Measurements from ENCODE around the gene MYO3B.

Gene MYO3B

GRCh38 chr2:170647741-170648436 is 469.9 kb downstream of the MYO3B start:
- Histone ChIP-seq H3K9ac (ENCODE audit: insufficient read length) (no peak overlapping the region), H3K27ac (no peak overlapping the region), H3K9me3 (ENCODE audit: low read depth, low read length) (no peaks in the 10 kb centered on the region), H3K4me3 (no peak overlapping the region), H3K36me3 (ENCODE audit: insufficient read depth, low read length) (no peaks in the 10 kb centered on the region)
- TF ChIP-seq FOXP2 (optimal IDR thresholded peaks at IDR 0.05; ENCODE audit: control extremely low read depth, extremely low read length, insufficient read depth) (no peak), EZH2 (IDR thresholded peaks at IDR 0.05) (no peak), POLR2AphosphoS5 (IDR thresholded peaks at IDR 0.05; ENCODE audit: borderline replicate concordance, low read depth, low read length) (no peak)
- DNase-seq (ENCODE audit: low read depth, low spot score) = no peak

- H3K9me3 ChIP-seq (ENCODE audit: low read depth, low read length) = no peaks in the 10 kb centered on the region
- H3K4me3 ChIP-seq = no peak overlapping the region
- no peak overlapping the region for H3K9ac ChIP-seq (ENCODE audit: insufficient read length)
- no peak overlapping the region for H3K27ac ChIP-seq
- TF ChIP-seq EZH2 (IDR thresholded peaks at IDR 0.05) (no peak), FOXP2 (optimal IDR thresholded peaks at IDR 0.05; ENCODE audit: control extremely low read depth, extremely low read length, insufficient read depth) (no peak), POLR2AphosphoS5 (IDR thresholded peaks at IDR 0.05; ENCODE audit: borderline replicate concordance, low read depth, low read length) (no peak)
- H3K36me3 ChIP-seq (ENCODE audit: insufficient read depth, low read length) = no peaks in the 10 kb centered on the region
- no peak for DNase-seq (ENCODE audit: low read depth, low spot score)
Measured at GRCh38 chr2:170651624-170652325, 473.8 kb downstream of the MYO3B start.

- no peak for DNase-seq (ENCODE audit: low read depth, low spot score)
- no peak overlapping the region for H3K4me3 ChIP-seq
- TF ChIP-seq FOXP2 (optimal IDR thresholded peaks at IDR 0.05; ENCODE audit: control extremely low read depth, extremely low read length, insufficient read depth) = no peak
- no peak for TF ChIP-seq EZH2 (IDR thresholded peaks at IDR 0.05)
- no peak for TF ChIP-seq POLR2AphosphoS5 (IDR thresholded peaks at IDR 0.05; ENCODE audit: borderline replicate concordance, low read depth, low read length)
- no peak overlapping the region for H3K27ac ChIP-seq
- no peaks in the 10 kb centered on the region for H3K36me3 ChIP-seq (ENCODE audit: insufficient read depth, low read length)
- no peaks in the 10 kb centered on the region for H3K9me3 ChIP-seq (ENCODE audit: low read depth, low read length)
- H3K9ac ChIP-seq (ENCODE audit: insufficient read length) = no peak overlapping the region
Measured at GRCh38 chr2:170652637-170653417, 474.9 kb downstream of the MYO3B start.

DNA sequence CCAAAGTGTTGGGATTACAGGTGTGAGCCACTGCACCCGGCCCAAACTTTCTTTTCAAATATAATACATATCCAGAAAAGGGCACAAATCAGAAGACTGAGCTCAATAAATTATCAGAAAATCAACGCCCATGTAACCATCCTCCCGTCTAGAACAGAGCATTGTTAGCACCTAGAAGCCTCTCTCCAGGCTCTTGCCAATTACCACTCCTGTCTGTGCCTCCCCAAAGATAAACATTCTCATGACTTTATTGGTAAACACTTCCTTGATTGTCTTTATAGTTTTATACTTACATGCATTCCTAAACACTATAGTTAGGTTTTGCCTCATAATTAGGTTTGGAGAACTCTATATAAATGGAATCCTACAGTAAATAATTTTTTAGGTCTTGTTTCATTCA is 478.7 kb downstream of the MYO3B start:
- Histone ChIP-seq H3K27ac (no peak overlapping the region), H3K36me3 (ENCODE audit: insufficient read depth, low read length) (no peaks in the 10 kb centered on the region), H3K9me3 (ENCODE audit: low read depth, low read length) (no peaks in the 10 kb centered on the region), H3K4me3 (no peak overlapping the region), H3K9ac (ENCODE audit: insufficient read length) (no peak overlapping the region)
- no peak for DNase-seq (ENCODE audit: low read depth, low spot score)
- TF ChIP-seq POLR2AphosphoS5 (IDR thresholded peaks at IDR 0.05; ENCODE audit: borderline replicate concordance, low read depth, low read length) (no peak), EZH2 (IDR thresholded peaks at IDR 0.05) (no peak), FOXP2 (optimal IDR thresholded peaks at IDR 0.05; ENCODE audit: control extremely low read depth, extremely low read length, insufficient read depth) (no peak)

- Histone ChIP-seq H3K4me3 (no peak overlapping the region), H3K27ac (no peak overlapping the region), H3K9me3 (ENCODE audit: low read depth, low read length) (no peaks in the 10 kb centered on the region), H3K9ac (ENCODE audit: insufficient read length) (no peak overlapping the region), H3K36me3 (ENCODE audit: insufficient read depth, low read length) (no peaks in the 10 kb centered on the region)
- no peak for TF ChIP-seq FOXP2 (optimal IDR thresholded peaks at IDR 0.05; ENCODE audit: control extremely low read depth, extremely low read length, insufficient read depth)
- TF ChIP-seq POLR2AphosphoS5 (IDR thresholded peaks at IDR 0.05; ENCODE audit: borderline replicate concordance, low read depth, low read length) = no peak
- DNase-seq (ENCODE audit: low read depth, low spot score) = no peak
Measured at GRCh38 chr2:170660409-170660808, 482.5 kb downstream of the MYO3B start.

DNA sequence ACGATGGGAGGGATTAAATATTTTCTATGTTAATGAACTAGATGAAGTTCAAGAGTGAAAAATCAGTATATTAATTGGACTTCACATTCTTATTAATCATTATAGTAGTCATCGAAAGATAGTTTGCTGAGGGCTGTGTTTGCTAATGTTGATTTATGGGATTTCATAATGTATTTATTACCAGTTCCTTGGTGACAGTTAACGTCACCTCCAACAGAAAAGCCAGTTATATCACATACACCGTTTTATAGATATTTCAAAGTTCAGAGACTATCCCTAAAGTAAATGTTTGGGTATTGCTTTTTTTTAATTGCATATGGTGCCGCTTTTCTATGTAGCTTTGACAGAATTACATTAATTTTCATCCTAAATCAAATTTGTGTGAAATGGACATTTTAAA is 487.8 kb downstream of the MYO3B start:
- TF ChIP-seq POLR2AphosphoS5 (IDR thresholded peaks at IDR 0.05; ENCODE audit: borderline replicate concordance, low read depth, low read length) = no peak
- no peak for TF ChIP-seq EZH2 (IDR thresholded peaks at IDR 0.05)
- TF ChIP-seq FOXP2 (optimal IDR thresholded peaks at IDR 0.05; ENCODE audit: control extremely low read depth, extremely low read length, insufficient read depth) = no peak

DNA sequence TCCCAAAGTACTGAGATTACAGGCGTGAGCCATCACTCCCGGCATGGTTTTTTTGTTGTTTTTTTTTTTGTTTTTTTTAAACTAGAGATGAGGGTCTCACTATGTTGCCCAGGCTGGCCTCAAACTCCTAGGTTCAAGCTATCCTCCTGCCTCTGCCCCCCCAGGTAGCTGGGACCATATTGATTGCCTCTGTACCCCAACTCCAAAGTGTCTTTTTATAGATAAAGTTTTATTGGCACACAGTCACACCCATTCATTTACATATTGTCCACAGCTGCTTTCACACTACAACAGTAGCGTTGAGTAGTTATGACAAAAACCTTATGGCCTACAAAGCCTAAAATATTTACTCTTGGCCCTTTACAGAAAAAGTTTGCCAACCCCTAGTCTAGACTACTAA is 492.0 kb downstream of the MYO3B start:
- Histone ChIP-seq H3K27ac (no peak overlapping the region), H3K36me3 (ENCODE audit: insufficient read depth, low read length) (no peaks in the 10 kb centered on the region), H3K4me3 (no peak overlapping the region), H3K9ac (ENCODE audit: insufficient read length) (no peak overlapping the region), H3K9me3 (ENCODE audit: low read depth, low read length) (no peaks in the 10 kb centered on the region)
- TF ChIP-seq EZH2 (IDR thresholded peaks at IDR 0.05) (no peak), FOXP2 (optimal IDR thresholded peaks at IDR 0.05; ENCODE audit: control extremely low read depth, extremely low read length, insufficient read depth) (no peak), POLR2AphosphoS5 (IDR thresholded peaks at IDR 0.05; ENCODE audit: borderline replicate concordance, low read depth, low read length) (no peak)
- DNase-seq (ENCODE audit: low read depth, low spot score) = no peak

More for the DNA sequence above, 487.8 kb downstream of the MYO3B start:
- H3K9me3 ChIP-seq (ENCODE audit: low read depth, low read length) = no peaks in the 10 kb centered on the region
- no peak for DNase-seq (ENCODE audit: low read depth, low spot score)
- no peak overlapping the region for H3K4me3 ChIP-seq
- H3K27ac ChIP-seq = no peak overlapping the region
- no peaks in the 10 kb centered on the region for H3K36me3 ChIP-seq (ENCODE audit: insufficient read depth, low read length)
- H3K9ac ChIP-seq (ENCODE audit: insufficient read length) = no peak overlapping the region

DNA sequence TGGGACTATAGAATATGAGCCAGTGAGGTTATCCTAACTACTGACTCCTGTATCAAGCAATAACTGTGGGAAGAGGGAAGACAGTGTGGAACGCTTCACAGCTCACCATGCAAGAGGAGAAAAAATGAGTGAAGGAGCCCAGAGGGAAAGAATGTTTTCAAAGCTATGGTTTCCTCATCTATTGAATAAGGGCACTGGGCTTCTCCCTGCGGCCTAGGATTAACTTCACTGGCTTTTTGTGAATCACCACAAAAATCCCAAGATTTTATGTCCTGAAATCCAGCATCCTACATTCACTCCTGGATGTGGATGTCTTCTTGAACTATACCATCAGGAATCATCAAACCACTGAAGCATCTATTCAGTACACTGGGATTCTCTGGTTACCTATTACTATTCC is 492.7 kb downstream of the MYO3B start:
- TF ChIP-seq EZH2 (IDR thresholded peaks at IDR 0.05) (no peak), POLR2AphosphoS5 (IDR thresholded peaks at IDR 0.05; ENCODE audit: borderline replicate concordance, low read depth, low read length) (no peak), FOXP2 (optimal IDR thresholded peaks at IDR 0.05; ENCODE audit: control extremely low read depth, extremely low read length, insufficient read depth) (no peak)
- Histone ChIP-seq H3K36me3 (ENCODE audit: insufficient read depth, low read length) (no peaks in the 10 kb centered on the region), H3K9ac (ENCODE audit: insufficient read length) (no peak overlapping the region)

More for the DNA sequence above, 492.7 kb downstream of the MYO3B start:
- no peak overlapping the region for H3K4me3 ChIP-seq
- no peaks in the 10 kb centered on the region for H3K9me3 ChIP-seq (ENCODE audit: low read depth, low read length)
- DNase-seq (ENCODE audit: low read depth, low spot score) = no peak
- H3K27ac ChIP-seq = no peak overlapping the region
